Hepatocyte (in vitro differentiated cells): ENCODE data around the gene RAP1GAP2. TPM values are rescaled to one million over a fixed set of nuclear protein-coding genes. Genes with fewer than 3 reads are reported as not detected.

Experiments used
- DNase-seq: peaks from one replicate; pipeline ENCODE4 v3.0.0-alpha.2; 2016; ENCODE audit warnings: low spot score
- H2AFZ ChIP-seq: fragments of 200-600 bp; sonication (generic); 2 replicates; pipeline ENCODE4 v1.6.0; 2016; ENCODE audit warnings: antibody characterized with exemption, mild to moderate bottlenecking
- H3K27ac ChIP-seq: fragments of 200-600 bp; sonication (generic); 2 replicates; pipeline ENCODE4 v1.5.1; 2016; ENCODE audit warnings: mild to moderate bottlenecking
- H3K27me3 ChIP-seq: fragments of 200-600 bp; sonication (generic); 2 replicates; pipeline ENCODE4 v1.6.1; 2016
- H3K36me3 ChIP-seq: fragments of 200-600 bp; sonication (generic); replicated peaks from 2 replicates; pipeline ENCODE4 v1.5.1; 2016; ENCODE audit warnings: low read depth; ENCODE audit not compliant: insufficient read depth
- H3K4me1 ChIP-seq: fragments of 200-600 bp; sonication (generic); 2 replicates; pipeline ENCODE4 v1.5.1; 2016; ENCODE audit warnings: mild to moderate bottlenecking, moderate library complexity; ENCODE audit not compliant: insufficient read depth
- H3K4me2 ChIP-seq: fragments of 200-600 bp; sonication (generic); 2 replicates; pipeline ENCODE4 v1.6.0; 2016
- H3K4me3 ChIP-seq: fragments of 200-600 bp; sonication (generic); 2 replicates; pipeline ENCODE4 v1.5.1; 2016; ENCODE audit warnings: mild to moderate bottlenecking
- H3K79me2 ChIP-seq: fragments of 200-600 bp; sonication (generic); 2 replicates; pipeline ENCODE4 v1.6.0; 2017; ENCODE audit warnings: mild to moderate bottlenecking
- H3K9me2 ChIP-seq: fragments of 200-600 bp; sonication (generic); replicated peaks from 2 replicates; pipeline ENCODE4 v1.6.0; 2017; ENCODE audit warnings: mild to moderate bottlenecking; ENCODE audit not compliant: insufficient read depth
- H3K9me3 ChIP-seq: fragments of 200-600 bp; sonication (generic); 2 replicates; pipeline ENCODE4 v1.5.1; 2016; ENCODE audit warnings: low read depth, mild to moderate bottlenecking
- H4K20me1 ChIP-seq: fragments of 200-600 bp; sonication (generic); 2 replicates; pipeline ENCODE4 v1.6.0; 2016; ENCODE audit warnings: mild to moderate bottlenecking; ENCODE audit not compliant: insufficient read depth, poor library complexity, severe bottlenecking
- EZH2 ChIP-seq: fragments of 200-600 bp; sonication (generic); IDR thresholded peaks from 2 replicates; pipeline ENCODE4 v1.6.1; 2016; ENCODE audit warnings: antibody characterized with exemption, mild to moderate bottlenecking, borderline replicate concordance
- EZH2phosphoT487 ChIP-seq: fragments of 200-600 bp; sonication (generic); IDR thresholded peaks from one replicate; pipeline ENCODE4 v1.6.1; 2018; ENCODE audit warnings: antibody characterized with exemption, mild to moderate bottlenecking, low read depth, moderate library complexity; ENCODE audit not compliant: unreplicated experiment, severe bottlenecking
- WGBS: methylation state at CpG from one replicate; pipeline ENCODE4 v1.1.6; 2016; ENCODE audit warnings: low lambda C conversion rate; ENCODE audit errors: missing lambda C conversion rate; 5-methylcytosine and 5-hydroxymethylcytosine counted together
- polyA plus RNA-seq: library from polyadenylated mRNA; unstranded; fragments of >200 nt; fragmentation: Nextera tagmentation; extraction: Ambion mirVana; gene quantifications from 2 replicates; pipeline ENCODE4 v1.2.1, GENCODE V29; 2016
- total RNA-seq: library from RNA; depleted of rRNA; stranded (reverse); fragments of >200 nt; gene quantifications from 2 replicates; pipeline ENCODE4 v1.2.3, GENCODE V29; 2014
- TF ChIP-seq, protein P1 (sequence below): fragments of 200-600 bp; sonication (generic); IDR thresholded peaks from 2 replicates; pipeline ENCODE4 v1.5.1; 2016; ENCODE audit warnings: antibody characterized with exemption, mild to moderate bottlenecking; ENCODE audit not compliant: poor library complexity

RAP1GAP2 gene
- total and polyA plus RNA-seq, 2 experiments from 2014 or later, result 3.0 to 10.0 TPM

GRCh38 chr17:2792366-2793169 is 3.7 kb upstream of the RAP1GAP2 start:
- H3K4me1 ChIP-seq, result no peaks in the 10 kb centered on the region
- H2AFZ ChIP-seq, result no peak overlapping the region
- no peaks in the 10 kb centered on the region for H3K27me3 ChIP-seq
- WGBS, result 74% methylated on average over 24 of the region's 24 CpGs
- H3K4me3 ChIP-seq, result no peak overlapping the region
- TF ChIP-seq EZH2phosphoT487, result no peak
- no peak for DNase-seq
- no peaks in the 10 kb centered on the region for H3K9me3 ChIP-seq
- H3K4me2 ChIP-seq, result no peak overlapping the region
- H3K36me3 ChIP-seq, result no peaks in the 10 kb centered on the region
- no peaks in the 10 kb centered on the region for H3K79me2 ChIP-seq
- H4K20me1 ChIP-seq, result no peaks in the 10 kb centered on the region
- H3K27ac ChIP-seq, result no peak overlapping the region
- H3K9me2 ChIP-seq, result no peaks in the 10 kb centered on the region

DNA sequence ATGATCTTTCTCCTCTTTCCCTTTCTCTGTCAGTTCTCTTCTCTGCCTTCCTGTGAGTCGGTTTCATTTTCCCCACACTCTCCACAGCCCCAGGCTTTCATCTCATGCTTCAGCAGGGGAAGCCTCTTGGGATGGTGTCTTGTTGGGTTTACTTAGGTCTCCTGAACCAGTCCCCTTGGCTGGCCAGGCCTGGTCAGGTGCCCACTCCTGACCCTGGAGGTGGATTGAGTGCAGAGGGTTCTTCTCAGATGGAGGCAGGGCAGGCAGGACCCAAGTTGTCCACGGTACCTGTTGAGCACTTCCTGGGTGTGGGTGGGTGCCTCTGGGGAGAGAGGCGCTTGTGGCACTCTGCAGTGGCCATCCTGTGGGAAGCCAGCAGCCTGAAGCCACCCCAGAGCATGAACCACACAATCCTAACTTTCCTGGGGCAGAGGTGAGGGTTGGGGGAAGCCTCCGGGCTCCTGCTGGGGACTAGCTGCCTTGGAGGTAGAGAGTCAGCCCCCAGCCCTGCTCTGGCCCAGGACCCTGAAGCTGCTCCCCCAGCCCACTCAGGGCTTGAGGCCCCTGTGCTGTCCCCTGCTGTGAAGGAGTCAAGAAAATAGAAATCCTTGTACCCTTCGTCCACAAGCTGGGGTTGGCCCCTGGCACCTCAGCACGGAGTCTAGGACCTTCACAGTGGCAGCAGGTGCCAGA is 2.0 kb upstream of the RAP1GAP2 start:
- Histone ChIP-seq H3K4me1 (no peaks in the 10 kb centered on the region), H3K4me2 (no peak overlapping the region), H4K20me1 (no peaks in the 10 kb centered on the region), H2AFZ (no peak overlapping the region), H3K4me3 (no peak overlapping the region), H3K9me2 (no peaks in the 10 kb centered on the region), H3K9me3 (no peaks in the 10 kb centered on the region), H3K27ac (no peak overlapping the region), H3K79me2 (no peaks in the 10 kb centered on the region), H3K27me3 (no peaks in the 10 kb centered on the region), H3K36me3 (no peaks in the 10 kb centered on the region)
- 91% methylated on average over 6 of the region's 6 CpGs for WGBS
- DNase-seq, result no peak
- TF ChIP-seq, protein P1, sequence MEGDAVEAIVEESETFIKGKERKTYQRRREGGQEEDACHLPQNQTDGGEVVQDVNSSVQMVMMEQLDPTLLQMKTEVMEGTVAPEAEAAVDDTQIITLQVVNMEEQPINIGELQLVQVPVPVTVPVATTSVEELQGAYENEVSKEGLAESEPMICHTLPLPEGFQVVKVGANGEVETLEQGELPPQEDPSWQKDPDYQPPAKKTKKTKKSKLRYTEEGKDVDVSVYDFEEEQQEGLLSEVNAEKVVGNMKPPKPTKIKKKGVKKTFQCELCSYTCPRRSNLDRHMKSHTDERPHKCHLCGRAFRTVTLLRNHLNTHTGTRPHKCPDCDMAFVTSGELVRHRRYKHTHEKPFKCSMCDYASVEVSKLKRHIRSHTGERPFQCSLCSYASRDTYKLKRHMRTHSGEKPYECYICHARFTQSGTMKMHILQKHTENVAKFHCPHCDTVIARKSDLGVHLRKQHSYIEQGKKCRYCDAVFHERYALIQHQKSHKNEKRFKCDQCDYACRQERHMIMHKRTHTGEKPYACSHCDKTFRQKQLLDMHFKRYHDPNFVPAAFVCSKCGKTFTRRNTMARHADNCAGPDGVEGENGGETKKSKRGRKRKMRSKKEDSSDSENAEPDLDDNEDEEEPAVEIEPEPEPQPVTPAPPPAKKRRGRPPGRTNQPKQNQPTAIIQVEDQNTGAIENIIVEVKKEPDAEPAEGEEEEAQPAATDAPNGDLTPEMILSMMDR, result no peak
- no peak for TF ChIP-seq EZH2phosphoT487
- no peak for TF ChIP-seq EZH2

GRCh38 chr17:2795441-2796163 is 636 bp upstream of the RAP1GAP2 start:
- Histone ChIP-seq H3K9me2 (no peaks in the 10 kb centered on the region), H3K4me2 (no peak overlapping the region), H3K79me2 (no peaks in the 10 kb centered on the region), H2AFZ (no peak overlapping the region), H4K20me1 (no peaks in the 10 kb centered on the region), H3K36me3 (no peaks in the 10 kb centered on the region), H3K27ac (no peak overlapping the region), H3K27me3 (no peaks in the 10 kb centered on the region), H3K9me3 (no peaks in the 10 kb centered on the region), H3K4me1 (no peaks in the 10 kb centered on the region), H3K4me3 (no peak overlapping the region)
- 93% methylated on average over 27 of the region's 28 CpGs for WGBS
- DNase-seq, result no peak
- TF ChIP-seq, protein P1, result no peak
- no peak for TF ChIP-seq EZH2phosphoT487
- no peak for TF ChIP-seq EZH2

GRCh38 chr17:2797226-2797625 is 988 bp downstream of the RAP1GAP2 start:
- 90% methylated on average over 15 of the region's 15 CpGs for WGBS
- DNase-seq, result no peak
- H2AFZ ChIP-seq, result no peak overlapping the region
- no peaks in the 10 kb centered on the region for H3K9me2 ChIP-seq
- no peak overlapping the region for H3K27ac ChIP-seq
- no peak overlapping the region for H3K4me2 ChIP-seq
- TF ChIP-seq, protein P1, result no peak
- TF ChIP-seq EZH2phosphoT487, result no peak
- TF ChIP-seq EZH2, result no peak
- no peaks in the 10 kb centered on the region for H3K79me2 ChIP-seq
- no peaks in the 10 kb centered on the region for H3K27me3 ChIP-seq
- H3K4me1 ChIP-seq, result no peaks in the 10 kb centered on the region
- no peak overlapping the region for H3K4me3 ChIP-seq
- no peaks in the 10 kb centered on the region for H3K36me3 ChIP-seq
- no peaks in the 10 kb centered on the region for H3K9me3 ChIP-seq
- no peaks in the 10 kb centered on the region for H4K20me1 ChIP-seq
